ENCODE data around the gene TAGLN3.

DNA sequence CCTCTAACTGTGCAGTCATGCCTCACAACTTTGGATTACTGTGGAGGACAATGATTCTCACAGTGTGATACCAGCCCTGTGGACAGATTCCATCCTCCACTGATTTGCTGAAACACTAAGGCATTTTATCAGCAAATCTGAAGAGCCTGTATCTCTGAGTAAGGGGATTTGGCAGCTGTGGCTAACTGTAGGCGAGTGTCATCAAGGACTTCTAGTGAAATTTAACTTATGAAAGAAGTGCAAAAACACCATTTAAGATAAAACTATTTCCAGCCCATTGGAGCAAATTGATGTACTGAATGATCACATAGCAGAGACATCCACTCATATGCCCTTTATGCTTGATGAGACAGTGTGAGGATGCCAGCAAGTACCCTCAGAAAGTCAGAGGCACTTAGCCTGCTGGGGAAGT lies 22.0 kb downstream of the TAGLN3 start:
- TF ChIP-seq POLR2AphosphoS5 (IDR thresholded peaks at IDR 0.05; ENCODE audit: low read depth, low read length) (no peak), POLR2A (IDR thresholded peaks at IDR 0.05; ENCODE audit: low read depth, low read length) (no peak), SPI1 (IDR thresholded peaks at IDR 0.05; ENCODE audit: low read depth, low read length) (no peak)
